GM12878 (cell line): ENCODE results near the gene FLVCR2.

ENCODE experiments used
- BCL3 ChIP-seq: IDR thresholded peaks from 2 replicates; pipeline ENCODE4 v1.6.1; 2011; ENCODE audit warnings: borderline replicate concordance, low read depth, mild to moderate bottlenecking, moderate library complexity, low read length; ENCODE audit not compliant: insufficient read depth, poor library complexity, severe bottlenecking
- CREM ChIP-seq: IDR thresholded peaks from 2 replicates; pipeline ENCODE4 v1.6.1; 2014; ENCODE audit warnings: antibody characterized with exemption, low read depth
- CTCF ChIP-seq, 3 experiments: IDR thresholded peaks in 2 of 3; conservative IDR thresholded peaks in 1 of 3; 2 replicates each; pipeline ENCODE4 v1.5.1; 2011; ENCODE audit warnings: low read depth in 3 of 3, low read length in 3 of 3, mild to moderate bottlenecking in 3 of 3, control low read depth in 2 of 3, moderate library complexity in 2 of 3, inconsistent platforms in 1 of 3, mixed read lengths in 1 of 3; ENCODE audit not compliant: control insufficient read depth in 2 of 3, insufficient read depth in 1 of 3; ENCODE audit errors: extremely low read depth in 1 of 3
- EP300 ChIP-seq, 2 experiments: fragments of 150-350 bp in 1 of 2; IDR thresholded peaks; 2 replicates each; pipeline ENCODE4 v1.6.1; 2011 to 2012; ENCODE audit warnings: low read depth in 2 of 2, low read length in 2 of 2, borderline replicate concordance in 1 of 2, improper control_type of control experiment in 1 of 2, inconsistent platforms in 1 of 2; ENCODE audit not compliant: control insufficient read depth in 1 of 2
- ESRRA ChIP-seq: IDR thresholded peaks from 2 replicates; pipeline ENCODE4 v1.6.1; 2012; ENCODE audit warnings: mild to moderate bottlenecking, low read length, improper control_type of control experiment
- MYC ChIP-seq: IDR thresholded peaks from 2 replicates; pipeline ENCODE4 v1.6.1; 2011; ENCODE audit warnings: mild to moderate bottlenecking, low read length, moderate library complexity, inconsistent platforms; ENCODE audit not compliant: insufficient read depth, insufficient replicate concordance, insufficient read length, severe bottlenecking
- POLR2AphosphoS5 ChIP-seq: IDR thresholded peaks from 2 replicates; pipeline ENCODE4 v1.6.1; 2011; ENCODE audit warnings: mild to moderate bottlenecking, low read length, inconsistent platforms
- RUNX3 ChIP-seq: IDR thresholded peaks from 2 replicates; pipeline ENCODE4 v1.6.1; 2012; ENCODE audit warnings: low read length, inconsistent platforms
- SMC3 ChIP-seq: IDR thresholded peaks from 2 replicates; pipeline ENCODE4 v1.6.1; 2011; ENCODE audit warnings: low read length, improper control_type of control experiment, borderline replicate concordance
- SP1 ChIP-seq: IDR thresholded peaks from one replicate; pipeline ENCODE4 v1.6.1; 2011; ENCODE audit warnings: low read depth, low read length
- SREBF2 ChIP-seq: IDR thresholded peaks from 2 replicates; pipeline ENCODE4 v1.6.1; 2012; ENCODE audit warnings: mild to moderate bottlenecking, low read length
- YY1 ChIP-seq: IDR thresholded peaks from 2 replicates; pipeline ENCODE4 v1.6.1; 2011; ENCODE audit warnings: low read depth, mild to moderate bottlenecking, low read length

- TF ChIP-seq MYC = no peak
- TF ChIP-seq CTCF (IDR thresholded peaks at IDR 0.05 in 2 of 3, conservative IDR thresholded peaks at IDR 0.05 in 1 of 3; ENCODE audit: control insufficient read depth in 2 of 3, extremely low read depth in 1 of 3, insufficient read depth in 1 of 3, low read depth in 3 of 3, low read length in 3 of 3) = no peak
- no peak for TF ChIP-seq RUNX3
- TF ChIP-seq ESRRA = no peak
- no peak for TF ChIP-seq BCL3
- no peak for TF ChIP-seq POLR2AphosphoS5
- TF ChIP-seq YY1 = no peak
- TF ChIP-seq CREM = no peak
- TF ChIP-seq EP300 (IDR thresholded peaks at IDR 0.05; ENCODE audit: borderline replicate concordance in 1 of 2, control insufficient read depth in 1 of 2, low read depth in 2 of 2, low read length in 2 of 2) = no peak
- TF ChIP-seq SMC3 = no peak
- TF ChIP-seq SREBF2 = no peak
- no peak for TF ChIP-seq SP1
Observed at GRCh38 chr14:75627406-75627805, 49.0 kb downstream of the FLVCR2 start.
